Pulmonary artery endothelial cell (primary cell): ENCODE data around the gene KCNT2. TPM values are rescaled to one million over a fixed set of nuclear protein-coding genes. Genes with fewer than 3 reads are reported as not detected.
"Not testable (repeated sequence)": the region's sequence is repeated elsewhere in the genome, so short reads cannot be mapped to it uniquely, and the experiment has no call there.

Source experiments
- DNase-seq: peaks from one replicate; pipeline ENCODE4 v3.0.0-alpha.2; 2011; ENCODE audit warnings: low read depth, low spot score
- total RNA-seq: library from RNA; depleted of rRNA; stranded (reverse); fragments of >200 nt; gene quantifications from 2 replicates; pipeline ENCODE4 v1.2.3, GENCODE V29; 2014

Gene KCNT2
- total RNA-seq, 1 donor from 2014 or later = 0.53 TPM

GRCh38 chr1:196515904-196516303, 92.3 kb downstream of the KCNT2 start:
- DNase-seq = no peak

- no peak for DNase-seq
Observed at GRCh38 chr1:196513821-196514220, 94.4 kb downstream of the KCNT2 start.

- no peak for DNase-seq
Observed at GRCh38 chr1:196510451-196510850, 97.8 kb downstream of the KCNT2 start.

GRCh38 chr1:196504224-196504623, 104.0 kb downstream of the KCNT2 start:
- not testable (repeated sequence) for DNase-seq

GRCh38 chr1:196502437-196502836, 105.8 kb downstream of the KCNT2 start:
- DNase-seq = no peak

- no peak for DNase-seq
Observed at GRCh38 chr1:196501760-196502428, 106.3 kb downstream of the KCNT2 start.

GRCh38 chr1:196497817-196498216, 110.4 kb downstream of the KCNT2 start:
- DNase-seq = no peak

- DNase-seq = no peak
Observed at GRCh38 chr1:196494766-196495165, 113.5 kb downstream of the KCNT2 start.

- no peak for DNase-seq
Observed at GRCh38 chr1:196493881-196494280, 114.4 kb downstream of the KCNT2 start.

GRCh38 chr1:196488579-196488978, 119.7 kb downstream of the KCNT2 start:
- DNase-seq = no peak

GRCh38 chr1:196486346-196486745, 121.9 kb downstream of the KCNT2 start:
- DNase-seq = peak; percentile 75

- DNase-seq = no peak
Observed at GRCh38 chr1:196481616-196482015, 126.6 kb downstream of the KCNT2 start.

GRCh38 chr1:196477262-196477661, 131.0 kb downstream of the KCNT2 start:
- no peak for DNase-seq

- no peak for DNase-seq
Observed at GRCh38 chr1:196467230-196467925, 140.9 kb downstream of the KCNT2 start.

GRCh38 chr1:196466654-196467053, 141.6 kb downstream of the KCNT2 start:
- DNase-seq = no peak

GRCh38 chr1:196466166-196466565, 142.1 kb downstream of the KCNT2 start:
- DNase-seq = no peak

- DNase-seq = no peak
Observed at GRCh38 chr1:196464480-196464941, 143.7 kb downstream of the KCNT2 start.

GRCh38 chr1:196462086-196462485, 146.2 kb downstream of the KCNT2 start:
- DNase-seq = no peak

- DNase-seq = no peak
Observed at GRCh38 chr1:196461521-196461920, 146.7 kb downstream of the KCNT2 start.

- DNase-seq = no peak
Observed at GRCh38 chr1:196459383-196459782, 148.9 kb downstream of the KCNT2 start.

GRCh38 chr1:196454792-196455191, 153.4 kb downstream of the KCNT2 start:
- no peak for DNase-seq

GRCh38 chr1:196451103-196451502, 157.1 kb downstream of the KCNT2 start:
- DNase-seq = no peak
